Glutamatergic neuron (in vitro differentiated cells): ENCODE data around the gene SMPD4. TPM values are rescaled to one million over a fixed set of nuclear protein-coding genes. Genes with fewer than 3 reads are reported as not detected.
A peak's percentile ranks its signal among the peaks of the same experiment; 100 is the strongest.
"Not testable (repeated sequence)": the region's sequence is repeated elsewhere in the genome, so short reads cannot be mapped to it uniquely, and the experiment has no call there.

Experiments
- DNase-seq: peaks from one replicate; pipeline ENCODE4 v3.0.0; 2022
- H3K27ac Mint-ChIP-seq: one replicate; pipeline ENCODE4 v1.8.0; 2020; ENCODE audit warnings: mild to moderate bottlenecking, mixed read lengths, inconsistent platforms; ENCODE audit not compliant: unreplicated experiment
- H3K27me3 Mint-ChIP-seq: one replicate; pipeline ENCODE4 v1.8.0; 2020; ENCODE audit warnings: mild to moderate bottlenecking, moderate library complexity, mixed read lengths, inconsistent platforms; ENCODE audit not compliant: unreplicated experiment
- H3K36me3 Mint-ChIP-seq: one replicate; pipeline ENCODE4 v1.8.0; 2020; ENCODE audit warnings: mild to moderate bottlenecking, mixed read lengths, inconsistent platforms; ENCODE audit not compliant: unreplicated experiment
- H3K4me1 Mint-ChIP-seq: one replicate; pipeline ENCODE4 v1.8.0; 2020; ENCODE audit warnings: mild to moderate bottlenecking, low read depth, mixed read lengths, inconsistent platforms; ENCODE audit not compliant: unreplicated experiment
- H3K4me3 Mint-ChIP-seq: one replicate; pipeline ENCODE4 v1.8.0; 2020; ENCODE audit warnings: mild to moderate bottlenecking, mixed read lengths, inconsistent platforms; ENCODE audit not compliant: unreplicated experiment
- H3K9me3 Mint-ChIP-seq: one replicate; pipeline ENCODE4 v1.8.0; 2020; ENCODE audit warnings: mild to moderate bottlenecking, moderate library complexity, mixed read lengths, inconsistent platforms; ENCODE audit not compliant: unreplicated experiment
- total RNA-seq: library from RNA; stranded (reverse); fragmentation: NEBNext Ultra II Directional; extraction: Animal tissue kit (Norgen Biotek cat#: 25700); gene quantifications from one replicate; pipeline ENCODE4 v1.2.1, GENCODE V29; 2021; ENCODE audit not compliant: unreplicated experiment
- TF ChIP-seq, protein P1 (sequence below): fragments of 200-600 bp; sonication (generic); IDR thresholded peaks from one replicate; pipeline ENCODE4 v1.5.0; 2021; ENCODE audit not compliant: partially characterized antibody, unreplicated experiment

SMPD4 gene
- total RNA-seq, 1 donor from 2014 or later = 83.4 TPM

DNA sequence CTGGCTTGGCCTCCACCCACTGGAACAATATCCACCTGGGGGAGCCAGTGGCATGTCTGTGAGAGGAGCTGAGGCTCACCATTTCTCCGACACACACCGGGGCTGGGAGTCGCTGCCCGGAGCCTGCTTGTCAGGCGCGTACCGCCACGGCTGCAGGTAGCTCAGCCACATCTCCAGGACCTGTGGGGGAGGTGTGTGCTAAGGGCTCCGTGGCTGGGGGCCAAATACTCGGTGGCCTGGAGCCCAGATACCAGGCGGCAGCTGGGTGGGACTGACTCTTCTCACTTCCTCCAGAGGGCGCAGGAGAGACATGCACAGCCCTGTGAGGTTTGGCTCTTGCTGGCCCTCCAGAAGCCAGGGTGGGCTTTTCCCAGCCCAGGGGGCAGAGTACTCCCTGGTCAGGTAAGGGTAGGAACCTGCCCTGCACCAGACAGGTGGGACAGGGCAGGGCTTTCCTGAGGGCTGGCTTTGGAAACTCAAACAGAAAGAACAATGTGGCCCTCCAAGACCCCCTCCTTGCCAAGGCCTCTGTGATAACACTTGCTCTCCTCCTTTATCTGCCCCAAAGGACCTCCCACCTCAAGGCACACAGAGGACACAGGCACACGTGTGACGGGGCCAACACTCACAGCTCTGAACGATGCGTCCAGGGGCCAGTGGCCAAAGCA, 25.3 kb downstream of the SMPD4 start:
- DNase-seq = peak; percentile 44
- not testable (repeated sequence) for H3K4me3 Mint-ChIP-seq, H3K27me3 Mint-ChIP-seq, H3K4me1 Mint-ChIP-seq, H3K27ac Mint-ChIP-seq, H3K9me3 Mint-ChIP-seq, H3K36me3 Mint-ChIP-seq
- TF ChIP-seq, protein P1, sequence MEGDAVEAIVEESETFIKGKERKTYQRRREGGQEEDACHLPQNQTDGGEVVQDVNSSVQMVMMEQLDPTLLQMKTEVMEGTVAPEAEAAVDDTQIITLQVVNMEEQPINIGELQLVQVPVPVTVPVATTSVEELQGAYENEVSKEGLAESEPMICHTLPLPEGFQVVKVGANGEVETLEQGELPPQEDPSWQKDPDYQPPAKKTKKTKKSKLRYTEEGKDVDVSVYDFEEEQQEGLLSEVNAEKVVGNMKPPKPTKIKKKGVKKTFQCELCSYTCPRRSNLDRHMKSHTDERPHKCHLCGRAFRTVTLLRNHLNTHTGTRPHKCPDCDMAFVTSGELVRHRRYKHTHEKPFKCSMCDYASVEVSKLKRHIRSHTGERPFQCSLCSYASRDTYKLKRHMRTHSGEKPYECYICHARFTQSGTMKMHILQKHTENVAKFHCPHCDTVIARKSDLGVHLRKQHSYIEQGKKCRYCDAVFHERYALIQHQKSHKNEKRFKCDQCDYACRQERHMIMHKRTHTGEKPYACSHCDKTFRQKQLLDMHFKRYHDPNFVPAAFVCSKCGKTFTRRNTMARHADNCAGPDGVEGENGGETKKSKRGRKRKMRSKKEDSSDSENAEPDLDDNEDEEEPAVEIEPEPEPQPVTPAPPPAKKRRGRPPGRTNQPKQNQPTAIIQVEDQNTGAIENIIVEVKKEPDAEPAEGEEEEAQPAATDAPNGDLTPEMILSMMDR = peak; percentile 38

DNA sequence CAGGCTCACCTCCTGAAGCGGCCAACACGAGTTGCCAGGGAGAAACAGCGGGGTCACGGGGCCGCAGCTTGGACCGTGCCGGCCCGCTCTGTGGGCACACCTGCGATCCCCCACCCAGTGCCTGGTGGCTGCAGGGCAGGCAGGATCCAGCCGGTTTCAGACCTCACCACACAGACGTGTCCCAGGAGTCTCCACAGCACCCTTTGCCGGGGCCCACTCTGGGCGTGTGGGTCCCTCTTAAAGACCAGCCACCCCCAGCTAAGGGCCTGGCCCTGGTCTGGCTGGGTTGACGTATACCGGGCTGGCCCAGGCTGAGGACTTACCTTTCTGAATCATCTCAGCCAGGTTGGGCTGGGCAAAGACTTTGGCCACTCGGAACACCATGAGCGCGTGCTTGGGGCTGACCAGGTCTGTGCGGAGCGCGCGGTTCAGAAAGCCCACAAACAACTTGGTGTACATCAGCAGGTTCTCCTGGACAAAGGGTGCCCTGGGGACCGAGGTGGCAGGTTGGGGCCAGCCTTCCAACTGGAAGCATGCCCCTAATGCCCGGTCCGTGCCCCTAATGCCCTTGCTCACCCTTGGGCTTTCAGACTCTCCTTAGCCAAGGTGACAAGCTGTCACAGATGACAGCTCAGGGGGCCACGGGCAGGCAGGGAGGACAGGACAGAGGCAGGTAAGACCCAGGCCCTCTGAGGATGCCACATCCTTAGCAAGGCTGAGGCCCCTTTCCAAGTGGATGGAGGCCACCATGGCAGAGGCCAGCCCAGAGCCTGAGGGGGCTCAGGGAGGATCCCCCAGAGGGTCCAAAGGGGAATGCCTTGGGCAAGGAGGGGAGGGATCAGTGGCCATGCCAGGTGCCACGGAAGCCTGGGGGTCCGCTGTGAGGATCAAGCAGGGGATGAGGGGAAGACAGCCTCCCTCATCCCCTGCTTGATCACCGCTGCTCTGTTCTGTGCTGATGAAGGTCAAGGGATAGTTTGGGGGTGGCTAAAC, 26.3 kb downstream of the SMPD4 start:
- Mint-ChIP-seq H3K36me3 (no peaks in the 10 kb centered on the region), H3K27me3 (no peaks in the 10 kb centered on the region), H3K27ac (peak overlapping the region; percentile 28), H3K9me3 (peaks cover 6% of the 10 kb centered on the region), H3K4me3 (no peak overlapping the region), H3K4me1 (peaks cover 5% of the 10 kb centered on the region)
- TF ChIP-seq, protein P1 = no peak
- no peak for DNase-seq

DNA sequence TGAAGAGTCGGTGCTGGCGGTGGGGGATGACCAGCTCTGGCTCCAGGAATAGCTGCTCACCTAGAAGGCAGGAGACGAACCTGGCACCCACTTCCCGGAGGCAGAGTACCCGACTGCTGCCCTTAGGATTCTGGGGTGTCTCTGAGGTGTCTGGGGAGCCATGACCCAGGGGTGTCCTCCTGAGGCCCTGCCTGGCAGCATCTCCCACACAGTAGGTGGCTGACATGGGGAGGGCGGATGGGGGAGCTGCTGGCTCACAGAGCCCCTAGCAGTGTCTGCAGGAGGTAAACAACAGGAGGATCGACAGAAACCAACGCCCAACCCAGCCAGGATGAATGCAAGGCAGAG, 27.0 kb downstream of the SMPD4 start:
- H3K27ac Mint-ChIP-seq, H3K4me1 Mint-ChIP-seq, H3K4me3 Mint-ChIP-seq, DNase-seq, H3K27me3 Mint-ChIP-seq, H3K36me3 Mint-ChIP-seq, H3K9me3 Mint-ChIP-seq: not testable (repeated sequence)

DNA sequence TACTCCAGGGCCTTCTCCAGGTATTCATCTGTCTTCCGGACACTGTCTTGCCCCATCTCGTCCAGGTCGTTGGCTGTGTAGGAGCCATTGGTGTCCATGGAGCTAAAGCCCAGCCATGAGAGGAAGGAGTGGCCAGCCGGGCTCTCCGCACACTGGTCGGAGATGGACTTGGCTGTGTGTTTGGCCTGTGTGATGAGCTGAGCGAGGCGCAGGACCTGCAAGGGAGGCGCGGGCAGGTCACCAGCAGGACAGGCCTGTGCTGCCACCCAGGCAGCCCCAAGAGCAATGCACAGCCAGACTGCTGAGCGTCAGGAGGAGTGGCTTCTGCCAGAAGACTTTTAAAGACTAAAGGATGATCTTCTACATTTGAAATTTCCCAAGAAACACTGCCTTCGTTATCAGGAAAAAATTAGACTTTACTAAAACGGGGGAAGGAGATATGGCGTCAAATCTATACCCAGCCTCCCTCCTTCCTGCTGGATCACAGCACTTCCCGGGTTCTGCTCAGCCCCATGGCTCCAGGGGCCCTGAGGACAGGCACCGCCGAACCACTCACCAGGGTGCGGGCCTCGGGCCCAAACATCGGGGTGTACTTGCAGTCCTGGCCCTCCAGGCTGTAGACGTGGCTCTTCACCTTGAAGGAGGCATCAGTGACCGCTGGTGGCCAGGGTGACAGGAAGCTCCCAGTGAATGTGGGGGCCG, 27.5 kb downstream of the SMPD4 start:
- not testable (repeated sequence) for H3K4me1 Mint-ChIP-seq, H3K36me3 Mint-ChIP-seq, DNase-seq, H3K9me3 Mint-ChIP-seq, H3K27me3 Mint-ChIP-seq, H3K27ac Mint-ChIP-seq, H3K4me3 Mint-ChIP-seq

DNA sequence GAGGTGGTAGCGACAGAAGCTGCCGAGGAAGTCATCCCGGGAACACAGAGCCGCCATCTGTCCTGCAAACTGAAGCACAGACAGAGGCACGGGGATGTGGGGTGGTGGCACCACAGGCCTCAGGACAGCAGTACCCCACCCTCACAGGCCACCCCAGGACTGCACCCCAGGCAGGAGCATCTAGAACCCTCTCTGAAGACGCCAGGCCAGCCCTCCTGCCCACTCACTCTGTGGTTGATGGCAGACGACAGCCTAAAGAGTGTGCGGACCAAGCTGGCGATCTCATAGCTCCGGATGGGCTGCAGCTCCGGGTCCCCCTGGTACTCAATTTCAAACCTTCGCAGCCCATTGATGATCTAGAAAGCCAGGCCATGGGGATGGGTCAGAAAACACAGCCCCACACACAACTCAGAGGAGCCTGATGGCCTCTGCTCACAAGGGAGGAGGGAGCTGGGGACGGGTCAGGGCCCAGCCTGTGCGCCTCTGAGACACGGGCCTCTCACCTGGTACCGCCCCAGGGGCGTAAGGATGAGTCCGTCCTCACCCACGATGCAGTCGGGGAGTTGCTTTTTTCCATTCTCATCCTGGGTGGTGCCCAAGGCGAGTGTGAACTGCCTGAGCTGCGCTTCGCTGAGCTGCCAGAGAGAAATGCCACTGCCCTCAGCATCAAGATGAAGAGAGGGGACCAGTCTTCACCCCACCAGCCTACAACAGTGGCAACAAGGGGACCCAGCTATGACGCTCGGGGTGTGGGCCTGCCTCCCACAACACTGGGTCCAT, 28.4 kb downstream of the SMPD4 start:
- Mint-ChIP-seq H3K4me1 (peaks cover 5% of the 10 kb centered on the region), H3K9me3 (peaks cover 6% of the 10 kb centered on the region), H3K4me3 (no peak overlapping the region), H3K36me3 (no peaks in the 10 kb centered on the region), H3K27ac (no peak overlapping the region), H3K27me3 (peaks cover 2% of the 10 kb centered on the region)
- no peak for DNase-seq
- TF ChIP-seq, protein P1 = no peak

DNA sequence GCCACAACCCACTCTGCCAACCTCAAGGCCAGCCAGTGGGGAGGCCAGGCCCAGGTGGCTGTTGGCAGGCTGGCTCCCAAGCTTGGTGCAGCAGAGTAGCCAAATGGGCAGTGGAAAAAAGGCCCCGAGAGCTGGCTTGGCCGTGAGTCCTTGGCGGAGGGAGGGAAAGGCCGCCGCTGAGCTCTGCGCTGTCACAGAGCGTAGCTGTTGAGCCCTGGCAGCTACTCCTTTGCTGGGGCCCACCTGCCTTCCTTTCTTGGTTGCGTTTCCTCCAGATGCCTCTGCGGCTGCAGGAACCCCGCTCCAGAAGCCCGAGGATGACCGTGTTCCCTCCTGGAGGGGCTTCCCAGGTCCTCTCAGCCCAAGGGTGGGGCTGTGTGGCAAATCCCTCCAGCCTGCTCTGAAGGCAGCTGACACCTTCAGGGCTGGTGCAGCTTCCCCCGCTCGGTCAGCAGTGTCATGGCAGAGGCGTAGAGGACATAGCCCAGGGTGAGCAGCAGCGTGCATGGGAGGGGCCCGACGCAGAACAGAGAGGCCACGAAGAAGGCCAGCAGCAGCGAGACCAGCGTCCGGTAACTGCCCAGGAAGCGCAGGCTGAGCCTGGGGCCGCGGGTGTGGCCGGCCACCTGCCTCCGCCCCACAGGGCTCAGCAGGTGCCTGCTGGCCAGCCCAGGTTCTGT, 29.1 kb downstream of the SMPD4 start:
- not testable (repeated sequence) for H3K9me3 Mint-ChIP-seq, H3K27ac Mint-ChIP-seq, H3K4me3 Mint-ChIP-seq

DNA sequence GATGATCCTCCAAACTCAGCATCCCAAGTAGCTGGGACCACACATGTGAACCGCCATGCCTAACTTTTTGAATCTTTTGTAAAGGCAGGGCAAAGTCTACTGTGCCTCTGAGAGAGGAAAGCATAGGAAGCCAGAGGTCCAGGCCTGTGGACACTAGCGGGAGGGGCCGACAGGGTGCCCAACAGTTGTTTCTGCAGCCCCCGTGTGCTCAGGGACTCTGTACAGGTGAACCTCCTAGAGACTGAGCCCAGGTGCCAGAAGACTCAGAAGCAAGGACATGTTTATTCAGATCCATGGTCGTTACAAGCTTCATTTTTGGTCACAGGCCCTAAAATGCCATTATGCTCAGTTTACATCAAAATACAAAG, 30.3 kb downstream of the SMPD4 start:
- H3K36me3 Mint-ChIP-seq, H3K4me3 Mint-ChIP-seq, H3K27ac Mint-ChIP-seq, DNase-seq, H3K4me1 Mint-ChIP-seq, H3K9me3 Mint-ChIP-seq, H3K27me3 Mint-ChIP-seq: not testable (repeated sequence)

More for the DNA sequence above, 29.1 kb downstream of the SMPD4 start:
- not testable (repeated sequence) for H3K4me1 Mint-ChIP-seq, H3K27me3 Mint-ChIP-seq, H3K36me3 Mint-ChIP-seq, DNase-seq
